Neural cell (in vitro differentiated cells): ENCODE data around the gene PLA2G2F. TPM values are rescaled to one million over a fixed set of nuclear protein-coding genes. Genes with fewer than 3 reads are reported as not detected.

Experiments
- H2AFZ ChIP-seq: fragments of 200-600, 300-800 bp; sonication (generic), shearing (Covaris generic); 2 replicates; pipeline ENCODE4 v1.6.0; 2014; ENCODE audit warnings: low read depth, mild to moderate bottlenecking, antibody characterized with exemption, low read length, moderate library complexity
- H3F3A ChIP-seq: fragments of 200-600 bp; shearing (Covaris generic); 2 replicates; pipeline ENCODE4 v1.6.1; 2016; ENCODE audit warnings: mild to moderate bottlenecking, moderate library complexity, mixed read lengths, antibody characterized with exemption, low read length; ENCODE audit not compliant: insufficient read depth, poor library complexity, severe bottlenecking
- H3K27ac ChIP-seq: fragments of 200-600, 300-800 bp; sonication (generic), shearing (Covaris generic); 2 replicates; pipeline ENCODE4 v1.5.1; 2014; ENCODE audit warnings: mild to moderate bottlenecking, low read length, moderate library complexity
- H3K27me3 ChIP-seq: fragments of 300-800, 200-600 bp; sonication (generic), shearing (Covaris generic); 2 replicates; pipeline ENCODE4 v1.6.0; 2014; ENCODE audit warnings: mild to moderate bottlenecking, low read depth, low read length, moderate library complexity; ENCODE audit not compliant: insufficient read depth
- H3K36me3 ChIP-seq: fragments of 300-800, 200-600 bp; sonication (generic), shearing (Covaris generic); 2 replicates; pipeline ENCODE4 v1.5.1; 2014; ENCODE audit warnings: mild to moderate bottlenecking, antibody characterized with exemption, low read length, moderate library complexity; ENCODE audit not compliant: insufficient read depth
- H3K4me2 ChIP-seq: fragments of 300-800, 200-600 bp; sonication (generic), shearing (Covaris generic); 2 replicates; pipeline ENCODE4 v1.6.0; 2014; ENCODE audit warnings: mild to moderate bottlenecking, low read length
- H3K4me3 ChIP-seq: fragments of 300-800, 200-600 bp; sonication (generic), shearing (Covaris generic); 2 replicates; pipeline ENCODE4 v1.5.1; 2014; ENCODE audit warnings: mild to moderate bottlenecking, low read length, moderate library complexity
- H3K79me2 ChIP-seq: fragments of 200-600 bp; shearing (Covaris generic); replicated peaks from 2 replicates; pipeline ENCODE4 v1.6.0; 2014; ENCODE audit warnings: mild to moderate bottlenecking, low read length, moderate library complexity; ENCODE audit not compliant: insufficient read depth
- H3K9ac ChIP-seq: fragments of 300-800, 200-600 bp; sonication (generic), shearing (Covaris generic); 2 replicates; pipeline ENCODE4 v1.6.1; 2016; ENCODE audit warnings: mild to moderate bottlenecking, low read length, mixed read lengths
- H3K9me2 ChIP-seq: fragments of 200-600 bp; shearing (Covaris generic); 2 replicates; pipeline ENCODE4 v1.6.1; 2016; ENCODE audit warnings: mild to moderate bottlenecking, low read length, mixed read lengths; ENCODE audit not compliant: insufficient read depth
- H3K9me3 ChIP-seq: fragments of 200-600, 300-800 bp; sonication (generic), shearing (Covaris generic); 2 replicates; pipeline ENCODE4 v1.6.1; 2016; ENCODE audit warnings: mild to moderate bottlenecking, mixed run types, low read length, moderate library complexity, mixed read lengths
- H4K20me1 ChIP-seq: fragments of 200-600 bp; shearing (Covaris generic); 2 replicates; pipeline ENCODE4 v1.6.1; 2016; ENCODE audit warnings: mild to moderate bottlenecking, mixed run types; ENCODE audit not compliant: insufficient read depth
- EP300 ChIP-seq: fragments of 450-650 bp; conservative IDR thresholded peaks from 2 replicates; pipeline ENCODE4 v1.6.1; 2014; ENCODE audit warnings: antibody characterized with exemption, mild to moderate bottlenecking, moderate library complexity; ENCODE audit not compliant: poor library complexity, severe bottlenecking
- EZH2 ChIP-seq: fragments of 200-600, 300-800 bp; shearing (Covaris generic), sonication (generic); IDR thresholded peaks from 2 replicates; pipeline ENCODE4 v1.6.1; 2014; ENCODE audit warnings: antibody characterized with exemption, low read length, borderline replicate concordance, mild to moderate bottlenecking; ENCODE audit not compliant: insufficient read depth, poor library complexity, severe bottlenecking
- MXI1 ChIP-seq: fragments of 450-650 bp; conservative IDR thresholded peaks from 2 replicates; pipeline ENCODE4 v1.6.1; 2014; ENCODE audit warnings: antibody characterized with exemption, mild to moderate bottlenecking; ENCODE audit not compliant: poor library complexity, severe bottlenecking
- POLR2AphosphoS5 ChIP-seq: IDR thresholded peaks from 2 replicates; pipeline ENCODE4 v1.6.1; 2012
- RAD21 ChIP-seq: fragments of 450-650 bp; conservative IDR thresholded peaks from 2 replicates; pipeline ENCODE4 v1.6.1; 2014; ENCODE audit warnings: antibody characterized with exemption, mild to moderate bottlenecking, moderate library complexity
- SMC3 ChIP-seq: fragments of 450-650 bp; conservative IDR thresholded peaks from 2 replicates; pipeline ENCODE4 v1.6.1; 2014; ENCODE audit warnings: antibody characterized with exemption, mild to moderate bottlenecking, moderate library complexity; ENCODE audit not compliant: poor library complexity
- TAF1 ChIP-seq: IDR thresholded peaks from 2 replicates; pipeline ENCODE4 v1.6.1; 2012; ENCODE audit warnings: low read depth
- polyA plus RNA-seq: library from polyadenylated mRNA; depleted of rRNA; stranded (reverse); fragments of >200 nt; gene quantifications from 2 replicates; pipeline ENCODE4 v1.2.3, GENCODE V29; 2014
- TF ChIP-seq, protein P1 (sequence below): IDR thresholded peaks from 2 replicates; pipeline ENCODE4 v1.6.1; 2012; ENCODE audit warnings: borderline replicate concordance
- TF ChIP-seq, protein P2 (sequence below): fragments of 450-650 bp; IDR thresholded peaks from 2 replicates; pipeline ENCODE4 v1.5.1; 2014; ENCODE audit warnings: antibody characterized with exemption, mild to moderate bottlenecking, moderate library complexity; ENCODE audit not compliant: poor library complexity, severe bottlenecking

Gene PLA2G2F
- polyA plus RNA-seq, 1 donor from 2014 or later: not detected

DNA sequence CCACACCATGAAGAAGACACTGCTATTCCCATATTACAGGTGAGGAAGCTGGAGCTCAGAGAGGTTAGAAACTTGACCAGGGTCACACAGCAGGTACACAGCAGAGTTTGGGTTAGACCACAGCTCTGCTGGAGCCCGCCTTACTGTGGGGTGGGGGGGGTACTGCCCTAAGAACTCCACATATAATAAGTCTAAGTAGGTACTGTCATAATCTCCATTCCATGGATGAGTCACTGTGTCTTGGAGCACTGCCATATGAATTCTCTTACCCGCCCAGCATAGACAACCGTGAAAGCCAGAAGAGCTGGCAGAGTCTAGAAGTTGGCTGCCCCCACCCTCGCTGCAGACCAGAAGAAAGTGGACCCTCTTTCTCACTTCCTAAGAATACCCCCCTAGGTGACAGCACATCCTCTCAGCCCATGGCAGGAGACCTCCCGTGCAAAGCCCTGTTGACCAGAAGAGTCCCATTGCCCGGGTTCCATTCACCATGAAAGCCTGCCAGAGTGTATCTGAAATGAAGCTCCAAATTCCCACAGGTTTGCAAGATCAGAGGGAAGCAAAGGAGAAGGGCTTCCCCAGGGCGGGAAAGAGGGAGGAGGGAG lies 14.6 kb upstream of the PLA2G2F start:
- H3K4me2 ChIP-seq: no peak overlapping the region
- no peaks in the 10 kb centered on the region for H3K27me3 ChIP-seq

DNA sequence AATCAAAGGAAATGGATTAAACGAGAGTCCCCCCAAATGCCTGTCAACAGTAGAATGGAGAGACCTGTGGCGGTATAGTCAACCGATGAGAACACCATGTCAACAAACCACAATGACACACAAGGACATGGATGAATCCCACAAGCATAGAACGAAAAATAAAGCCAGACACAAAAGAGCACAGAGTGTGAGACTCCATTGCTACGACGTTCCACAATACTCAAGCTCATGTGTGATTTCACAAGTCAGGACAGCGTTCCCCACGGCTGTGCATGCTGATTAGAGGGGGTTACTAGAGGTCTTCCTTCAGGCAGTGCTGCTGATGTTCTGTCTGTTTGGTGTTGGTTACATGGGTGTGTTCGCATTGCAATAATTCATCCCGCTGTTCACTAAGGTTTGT lies 14.0 kb upstream of the PLA2G2F start:
- H3K36me3 ChIP-seq: no peaks in the 10 kb centered on the region
- H3K9ac ChIP-seq: no peak overlapping the region
- H3K4me3 ChIP-seq: no peak overlapping the region
- H3K79me2 ChIP-seq: no peaks in the 10 kb centered on the region
- H3K4me2 ChIP-seq: no peak overlapping the region
- H3K9me3 ChIP-seq: no peaks in the 10 kb centered on the region
- H3F3A ChIP-seq: no peaks in the 10 kb centered on the region
- H2AFZ ChIP-seq: no peak overlapping the region
- H3K27ac ChIP-seq: no peak overlapping the region
- H3K27me3 ChIP-seq: no peaks in the 10 kb centered on the region
- no peak for TF ChIP-seq SMC3
- no peak for TF ChIP-seq EZH2
- no peaks in the 10 kb centered on the region for H4K20me1 ChIP-seq
- H3K9me2 ChIP-seq: no peaks in the 10 kb centered on the region

More for the DNA sequence above, 14.6 kb upstream of the PLA2G2F start:
- H3K4me3 ChIP-seq: no peak overlapping the region
- H3K79me2 ChIP-seq: no peaks in the 10 kb centered on the region
- H2AFZ ChIP-seq: no peak overlapping the region
- no peaks in the 10 kb centered on the region for H3K36me3 ChIP-seq
- no peak overlapping the region for H3K27ac ChIP-seq
- no peaks in the 10 kb centered on the region for H3K9me2 ChIP-seq
- H3F3A ChIP-seq: no peaks in the 10 kb centered on the region
- no peak overlapping the region for H3K9ac ChIP-seq
- no peaks in the 10 kb centered on the region for H4K20me1 ChIP-seq
- no peaks in the 10 kb centered on the region for H3K9me3 ChIP-seq
- TF ChIP-seq, protein P1, sequence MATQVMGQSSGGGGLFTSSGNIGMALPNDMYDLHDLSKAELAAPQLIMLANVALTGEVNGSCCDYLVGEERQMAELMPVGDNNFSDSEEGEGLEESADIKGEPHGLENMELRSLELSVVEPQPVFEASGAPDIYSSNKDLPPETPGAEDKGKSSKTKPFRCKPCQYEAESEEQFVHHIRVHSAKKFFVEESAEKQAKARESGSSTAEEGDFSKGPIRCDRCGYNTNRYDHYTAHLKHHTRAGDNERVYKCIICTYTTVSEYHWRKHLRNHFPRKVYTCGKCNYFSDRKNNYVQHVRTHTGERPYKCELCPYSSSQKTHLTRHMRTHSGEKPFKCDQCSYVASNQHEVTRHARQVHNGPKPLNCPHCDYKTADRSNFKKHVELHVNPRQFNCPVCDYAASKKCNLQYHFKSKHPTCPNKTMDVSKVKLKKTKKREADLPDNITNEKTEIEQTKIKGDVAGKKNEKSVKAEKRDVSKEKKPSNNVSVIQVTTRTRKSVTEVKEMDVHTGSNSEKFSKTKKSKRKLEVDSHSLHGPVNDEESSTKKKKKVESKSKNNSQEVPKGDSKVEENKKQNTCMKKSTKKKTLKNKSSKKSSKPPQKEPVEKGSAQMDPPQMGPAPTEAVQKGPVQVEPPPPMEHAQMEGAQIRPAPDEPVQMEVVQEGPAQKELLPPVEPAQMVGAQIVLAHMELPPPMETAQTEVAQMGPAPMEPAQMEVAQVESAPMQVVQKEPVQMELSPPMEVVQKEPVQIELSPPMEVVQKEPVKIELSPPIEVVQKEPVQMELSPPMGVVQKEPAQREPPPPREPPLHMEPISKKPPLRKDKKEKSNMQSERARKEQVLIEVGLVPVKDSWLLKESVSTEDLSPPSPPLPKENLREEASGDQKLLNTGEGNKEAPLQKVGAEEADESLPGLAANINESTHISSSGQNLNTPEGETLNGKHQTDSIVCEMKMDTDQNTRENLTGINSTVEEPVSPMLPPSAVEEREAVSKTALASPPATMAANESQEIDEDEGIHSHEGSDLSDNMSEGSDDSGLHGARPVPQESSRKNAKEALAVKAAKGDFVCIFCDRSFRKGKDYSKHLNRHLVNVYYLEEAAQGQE: no peak
- TF ChIP-seq EP300: no peak
- no peak for TF ChIP-seq RAD21
- no peak for TF ChIP-seq SMC3
- TF ChIP-seq TAF1: no peak
- TF ChIP-seq POLR2AphosphoS5: no peak
- no peak for TF ChIP-seq MXI1
- TF ChIP-seq, protein P2, sequence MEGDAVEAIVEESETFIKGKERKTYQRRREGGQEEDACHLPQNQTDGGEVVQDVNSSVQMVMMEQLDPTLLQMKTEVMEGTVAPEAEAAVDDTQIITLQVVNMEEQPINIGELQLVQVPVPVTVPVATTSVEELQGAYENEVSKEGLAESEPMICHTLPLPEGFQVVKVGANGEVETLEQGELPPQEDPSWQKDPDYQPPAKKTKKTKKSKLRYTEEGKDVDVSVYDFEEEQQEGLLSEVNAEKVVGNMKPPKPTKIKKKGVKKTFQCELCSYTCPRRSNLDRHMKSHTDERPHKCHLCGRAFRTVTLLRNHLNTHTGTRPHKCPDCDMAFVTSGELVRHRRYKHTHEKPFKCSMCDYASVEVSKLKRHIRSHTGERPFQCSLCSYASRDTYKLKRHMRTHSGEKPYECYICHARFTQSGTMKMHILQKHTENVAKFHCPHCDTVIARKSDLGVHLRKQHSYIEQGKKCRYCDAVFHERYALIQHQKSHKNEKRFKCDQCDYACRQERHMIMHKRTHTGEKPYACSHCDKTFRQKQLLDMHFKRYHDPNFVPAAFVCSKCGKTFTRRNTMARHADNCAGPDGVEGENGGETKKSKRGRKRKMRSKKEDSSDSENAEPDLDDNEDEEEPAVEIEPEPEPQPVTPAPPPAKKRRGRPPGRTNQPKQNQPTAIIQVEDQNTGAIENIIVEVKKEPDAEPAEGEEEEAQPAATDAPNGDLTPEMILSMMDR: no peak
- TF ChIP-seq EZH2: no peak
